HG03565 (cell line): ENCODE results near the gene ANKRD13C.

Source experiments
- ATAC-seq: cut with Tn5 transposase; IDR thresholded peaks from one replicate; pipeline ENCODE4 v1.9.1; 2021; ENCODE audit warnings: mild to moderate bottlenecking, moderate library complexity; ENCODE audit not compliant: unreplicated experiment

Gene ANKRD13C

DNA sequence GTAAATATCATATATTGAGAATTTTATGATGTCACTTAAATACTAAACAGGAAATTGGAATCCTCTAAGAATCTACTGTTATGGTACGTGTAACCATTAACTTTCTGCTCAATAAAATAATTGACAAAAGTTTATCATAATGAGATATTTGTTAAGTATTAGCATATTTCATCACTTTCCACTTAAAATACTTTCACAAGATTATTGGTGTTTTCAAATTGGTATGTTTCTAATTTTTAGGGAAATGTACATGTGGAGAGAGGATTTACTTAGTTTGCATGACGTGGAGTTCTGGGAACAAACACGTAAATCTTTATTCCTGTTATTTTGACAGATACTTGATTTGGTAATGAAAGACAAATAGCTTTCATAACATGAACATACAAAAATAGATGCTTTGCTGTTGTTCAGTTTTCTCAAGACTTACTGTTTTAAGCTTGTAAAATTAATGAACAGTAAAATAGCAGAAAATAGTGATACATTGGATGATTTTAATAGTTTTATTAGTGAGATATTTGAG lies 131.7 kb downstream of the ANKRD13C start:
- no peak for ATAC-seq

DNA sequence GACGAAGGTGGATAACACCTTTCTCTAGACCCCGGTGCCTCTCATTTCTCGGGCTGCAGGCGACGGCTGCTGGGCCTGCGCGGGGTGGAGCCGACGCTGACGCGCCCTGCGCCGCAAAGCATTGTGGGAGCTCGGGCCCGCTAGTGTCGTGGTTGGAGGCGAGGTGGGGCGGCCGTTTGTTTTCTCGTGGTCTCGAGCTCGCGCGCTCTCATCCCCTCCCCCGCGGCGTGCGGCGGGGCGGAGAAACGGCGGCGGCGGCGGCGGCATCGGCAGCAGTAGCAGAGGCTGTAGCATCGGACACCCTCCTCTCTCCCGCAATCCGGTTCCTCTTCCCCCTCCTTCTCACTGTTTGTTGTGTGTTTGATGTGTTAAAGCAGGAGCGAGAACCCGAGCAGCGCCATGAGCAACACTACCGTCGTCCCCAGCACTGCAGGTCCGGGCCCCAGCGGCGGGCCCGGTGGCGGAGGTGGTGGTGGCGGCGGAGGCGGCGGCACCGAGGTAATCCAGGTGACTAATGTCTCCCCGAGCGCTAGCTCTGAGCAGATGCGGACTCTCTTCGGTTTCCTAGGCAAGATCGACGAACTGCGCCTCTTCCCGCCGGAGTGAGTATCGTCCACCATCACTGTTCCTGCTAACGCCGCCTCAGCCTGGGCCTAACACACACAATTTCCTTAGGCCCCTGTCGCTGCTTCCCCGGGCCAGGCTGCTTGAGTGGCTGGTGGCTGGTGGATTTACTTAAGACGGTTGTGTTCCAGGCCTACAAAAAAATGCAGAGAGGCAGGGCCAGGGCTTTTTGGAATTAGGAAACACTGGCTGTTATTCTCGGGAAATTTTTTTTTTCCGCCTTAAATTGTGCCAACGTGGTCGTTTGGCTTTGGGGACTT lies 133.0 kb downstream of the ANKRD13C start, which contains the start of gene SRSF11:
SRSF11 (plus strand) TSS at position 143 of the 884 bp plus-strand sequence; CDS start at position 400, 257 bp downstream.
- ATAC-seq = peak; percentile 87

DNA sequence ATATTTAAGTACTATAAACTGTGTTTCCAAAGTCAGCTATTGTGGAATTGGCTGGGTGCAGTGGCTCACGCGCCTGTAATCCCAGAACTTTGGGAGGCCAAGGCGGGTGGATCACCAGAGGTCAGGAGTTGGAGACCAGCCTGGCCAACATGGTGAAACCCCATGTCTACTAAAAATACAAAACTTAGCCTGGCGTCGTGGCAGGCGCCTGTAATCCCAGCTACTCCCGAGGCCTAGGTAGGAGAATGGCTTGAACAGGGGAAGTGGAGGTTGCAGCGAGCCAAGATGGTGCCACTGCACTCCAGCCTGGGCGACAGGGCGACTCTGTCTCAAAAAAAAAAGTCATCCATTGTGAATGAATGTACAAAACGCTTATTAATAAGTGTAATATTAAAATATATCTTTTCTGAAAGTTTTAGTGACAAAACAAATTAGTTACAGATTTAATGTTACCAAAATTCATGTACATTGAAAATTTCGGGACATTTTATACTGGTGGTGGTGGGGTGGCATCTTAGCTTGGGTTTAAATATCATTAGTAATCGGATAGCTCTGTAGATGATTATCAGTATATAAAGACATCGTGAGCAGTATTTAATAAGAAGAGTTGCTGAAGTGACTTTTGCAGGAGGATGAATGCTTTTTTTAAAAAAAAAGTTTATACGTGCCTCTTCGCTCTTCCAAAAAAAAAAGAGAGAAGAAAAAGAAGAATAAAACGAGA lies 133.8 kb downstream of the ANKRD13C start:
- ATAC-seq = peak; percentile 5

DNA sequence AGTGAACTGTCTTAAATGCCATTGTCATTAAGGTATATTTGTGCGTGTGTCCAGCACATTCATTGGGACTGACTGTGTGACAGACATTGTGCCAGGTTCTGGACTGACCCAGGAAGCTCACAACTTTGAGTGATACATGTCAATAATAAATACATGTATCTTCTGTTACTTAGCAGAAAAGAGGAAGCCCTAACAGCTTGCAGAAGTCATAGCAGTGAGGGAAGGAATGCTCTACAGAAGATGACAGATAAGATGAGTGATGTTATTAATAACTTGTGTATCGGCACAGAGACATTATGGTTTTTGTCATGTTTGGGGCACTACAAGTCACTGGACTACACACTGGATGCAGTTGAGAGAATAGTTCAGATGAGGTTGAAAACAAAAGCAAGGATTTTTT lies 134.5 kb downstream of the ANKRD13C start:
- no peak for ATAC-seq

DNA sequence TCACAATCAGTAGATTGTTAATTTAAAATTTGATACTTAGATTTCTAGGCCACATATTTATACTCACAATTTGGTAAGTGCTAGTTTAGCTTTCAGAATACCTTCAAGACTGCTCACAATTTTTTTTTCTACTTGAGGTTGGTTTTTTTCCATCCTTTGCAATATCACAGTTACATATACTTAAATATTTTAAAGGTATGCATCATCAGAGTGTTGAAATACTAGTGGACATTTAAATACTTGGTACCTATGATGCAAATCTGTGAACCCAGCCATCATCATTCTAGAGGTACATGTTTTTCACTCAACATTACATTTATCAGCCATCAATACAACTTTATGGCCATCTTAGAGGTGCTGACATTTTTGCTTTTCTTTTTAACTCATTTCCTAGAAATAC lies 143.0 kb downstream of the ANKRD13C start:
- no peak for ATAC-seq

DNA sequence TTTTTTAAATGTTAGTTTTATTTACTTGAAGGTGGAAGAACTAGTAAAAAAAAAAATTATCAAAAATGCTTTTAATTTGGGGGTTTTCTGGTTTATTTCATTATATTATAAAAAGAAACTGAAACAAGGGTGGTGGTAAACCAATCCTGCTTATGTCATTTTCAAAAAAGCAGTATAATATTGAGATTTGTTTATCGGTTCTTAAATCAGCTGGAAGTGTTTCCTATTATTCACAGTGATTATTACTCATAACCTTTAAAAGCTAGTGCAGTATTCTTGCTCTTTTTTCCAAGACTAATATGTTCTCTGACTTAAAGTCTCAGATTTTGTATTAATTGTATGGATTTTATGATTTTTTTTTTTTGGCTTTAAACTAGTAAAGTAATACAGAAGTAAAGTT lies 143.7 kb downstream of the ANKRD13C start:
- no peak for ATAC-seq
